ENCODE measurements around the gene RFFL. TPM values are rescaled to one million over a fixed set of nuclear protein-coding genes. Genes with fewer than 3 reads are reported as not detected.
A peak's percentile ranks its signal among the peaks of the same experiment; 100 is the strongest.

RFFL gene
- total RNA-seq, 3 donors from 2014 or later (not counting 1 experiment from before 2014, with no cell fraction given), result 50.0 to 86.6 (median 75.9) TPM

GRCh38 chr17:34991606-34992005 lies 71.9 kb downstream of the RFFL start:
- WGBS (ENCODE audit: insufficient coverage), result 82% methylated on average over 3 of the region's 3 CpGs
- H3K9me3 ChIP-seq (ENCODE audit: control insufficient read depth, insufficient read depth, low read length), result no peaks in the 10 kb centered on the region
- Mint-ChIP-seq H3K9me3 (no peaks in the 10 kb centered on the region), H3K27ac (peak overlapping the region in 1 of 2 donors; percentile 69), H3K27me3 (ENCODE audit: low read depth in 2 of 2) (no peaks in the 10 kb centered on the region), H3K4me3 (no peak overlapping the region), H3K4me1 (peaks cover 8 to 16% of the 10 kb centered on the region in 2 donors), H3K36me3 (no peaks in the 10 kb centered on the region)
- H3K4me3 ChIP-seq (ENCODE audit: low read length), result no peak overlapping the region
- no peak for ATAC-seq
- H3K27ac ChIP-seq (ENCODE audit: low read length), result peak overlapping the region; percentile 71
- peaks cover 26% of the 10 kb centered on the region for H3K4me1 ChIP-seq (ENCODE audit: control insufficient read depth, insufficient read depth, low read length)
- intact Hi-C loops (cut with micrococcal nuclease), result no loop called here
- no peaks in the 10 kb centered on the region for H3K27me3 ChIP-seq (ENCODE audit: control insufficient read depth, insufficient read depth, low read length)
- TF ChIP-seq, protein P1, sequence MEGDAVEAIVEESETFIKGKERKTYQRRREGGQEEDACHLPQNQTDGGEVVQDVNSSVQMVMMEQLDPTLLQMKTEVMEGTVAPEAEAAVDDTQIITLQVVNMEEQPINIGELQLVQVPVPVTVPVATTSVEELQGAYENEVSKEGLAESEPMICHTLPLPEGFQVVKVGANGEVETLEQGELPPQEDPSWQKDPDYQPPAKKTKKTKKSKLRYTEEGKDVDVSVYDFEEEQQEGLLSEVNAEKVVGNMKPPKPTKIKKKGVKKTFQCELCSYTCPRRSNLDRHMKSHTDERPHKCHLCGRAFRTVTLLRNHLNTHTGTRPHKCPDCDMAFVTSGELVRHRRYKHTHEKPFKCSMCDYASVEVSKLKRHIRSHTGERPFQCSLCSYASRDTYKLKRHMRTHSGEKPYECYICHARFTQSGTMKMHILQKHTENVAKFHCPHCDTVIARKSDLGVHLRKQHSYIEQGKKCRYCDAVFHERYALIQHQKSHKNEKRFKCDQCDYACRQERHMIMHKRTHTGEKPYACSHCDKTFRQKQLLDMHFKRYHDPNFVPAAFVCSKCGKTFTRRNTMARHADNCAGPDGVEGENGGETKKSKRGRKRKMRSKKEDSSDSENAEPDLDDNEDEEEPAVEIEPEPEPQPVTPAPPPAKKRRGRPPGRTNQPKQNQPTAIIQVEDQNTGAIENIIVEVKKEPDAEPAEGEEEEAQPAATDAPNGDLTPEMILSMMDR (IDR thresholded peaks at IDR 0.05), result no peak
- peaks cover 65% of the 10 kb centered on the region for H3K36me3 ChIP-seq (ENCODE audit: control insufficient read depth, insufficient read depth, low read length)
- DNase-seq, result no peak

- H3K4me3 Mint-ChIP-seq, result peak overlapping the region; percentile 6
- intact Hi-C loops (cut with micrococcal nuclease), result no loop called here
- Histone ChIP-seq H3K4me3 (ENCODE audit: low read length) (no peak overlapping the region), H3K27ac (ENCODE audit: low read length) (peak overlapping the region; percentile 71), H3K4me1 (ENCODE audit: control insufficient read depth, insufficient read depth, low read length) (peaks cover 26% of the 10 kb centered on the region), H3K27me3 (ENCODE audit: control insufficient read depth, insufficient read depth, low read length) (no peaks in the 10 kb centered on the region), H3K36me3 (ENCODE audit: control insufficient read depth, insufficient read depth, low read length) (peaks cover 65% of the 10 kb centered on the region), H3K9me3 (ENCODE audit: control insufficient read depth, insufficient read depth, low read length) (no peaks in the 10 kb centered on the region)
- DNase-seq (no peak), ATAC-seq (peak in 1 of 3 donors; percentile 52)
- H3K27me3 Mint-ChIP-seq (ENCODE audit: low read depth in 2 of 2), result no peaks in the 10 kb centered on the region
- H3K4me1 Mint-ChIP-seq, result peaks cover 8 to 16% of the 10 kb centered on the region in 2 donors
- H3K9me3 Mint-ChIP-seq, result no peaks in the 10 kb centered on the region
- peak overlapping the region in 1 of 2 donors; percentile 69 for H3K27ac Mint-ChIP-seq
- TF ChIP-seq, protein P1 (IDR thresholded peaks at IDR 0.05), result no peak
- H3K36me3 Mint-ChIP-seq, result no peaks in the 10 kb centered on the region
- 73% methylated on average over 6 of the region's 6 CpGs for WGBS (ENCODE audit: insufficient coverage)
These were observed 72.6 kb downstream of the RFFL start for GRCh38 chr17:34990921-34991365.

DNA sequence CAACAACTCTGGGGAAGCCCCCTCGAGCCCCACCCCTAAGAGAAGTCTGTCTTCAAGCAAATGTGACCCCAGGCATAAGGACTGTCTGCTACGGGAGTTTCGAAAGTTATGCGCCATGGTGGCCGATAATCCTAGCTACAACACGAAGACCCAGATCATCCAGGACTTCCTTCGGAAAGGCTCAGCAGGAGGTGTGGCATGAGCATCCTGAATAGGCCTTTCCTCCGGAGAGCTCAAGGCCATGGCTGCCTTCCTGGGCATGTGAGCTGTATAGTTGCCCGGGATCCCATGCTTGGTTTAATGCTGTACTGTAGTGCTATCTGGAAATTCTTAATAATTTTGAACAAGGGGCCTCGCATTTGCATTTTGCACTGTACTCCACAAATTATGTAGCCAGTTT lies 74.0 kb downstream of the RFFL start:
- WGBS (ENCODE audit: insufficient coverage), result 96% methylated on average over 10 of the region's 10 CpGs
- peaks cover 62% of the 10 kb centered on the region for H3K36me3 ChIP-seq (ENCODE audit: control insufficient read depth, insufficient read depth, low read length)
- ATAC-seq, result no peak

More for the DNA sequence above, 74.0 kb downstream of the RFFL start:
- no peak overlapping the region for H3K27ac Mint-ChIP-seq
- H3K9me3 Mint-ChIP-seq, result no peaks in the 10 kb centered on the region
- peaks cover 8 to 17% of the 10 kb centered on the region in 2 donors for H3K4me1 Mint-ChIP-seq
- Histone ChIP-seq H3K27me3 (ENCODE audit: control insufficient read depth, insufficient read depth, low read length) (no peaks in the 10 kb centered on the region), H3K27ac (ENCODE audit: low read length) (no peak overlapping the region), H3K9me3 (ENCODE audit: control insufficient read depth, insufficient read depth, low read length) (no peaks in the 10 kb centered on the region), H3K4me3 (ENCODE audit: low read length) (no peak overlapping the region), H3K4me1 (ENCODE audit: control insufficient read depth, insufficient read depth, low read length) (peaks cover 26% of the 10 kb centered on the region)
- intact Hi-C loops (cut with micrococcal nuclease), result loop anchor here (10.0 kb wide), 1 partner anchor 445 kb away; no protein-coding TSS in a partner anchor
- TF ChIP-seq, protein P1 (IDR thresholded peaks at IDR 0.05), result no peak
- no peaks in the 10 kb centered on the region for H3K36me3 Mint-ChIP-seq
- DNase-seq, result no peak
- H3K27me3 Mint-ChIP-seq (ENCODE audit: low read depth in 2 of 2), result no peaks in the 10 kb centered on the region
- no peak overlapping the region for H3K4me3 Mint-ChIP-seq

All from natural killer cell (primary cell).